ENCODE data around the gene DCLK1.

The DCLK1 gene

GRCh38 chr13:35743165-35743564 lies 388.0 kb downstream of the DCLK1 start:
- TF ChIP-seq TAF1 (IDR thresholded peaks at IDR 0.05; ENCODE audit: borderline replicate concordance, insufficient read depth, low read length), result no peak
- TF ChIP-seq POLR2AphosphoS5 (IDR thresholded peaks at IDR 0.05; ENCODE audit: low read depth, low read length), result no peak
- TF ChIP-seq SIN3A (IDR thresholded peaks at IDR 0.05; ENCODE audit: borderline replicate concordance, insufficient read depth, low read length), result no peak
- no peak for TF ChIP-seq REST (IDR thresholded peaks at IDR 0.05; ENCODE audit: insufficient read depth in 1 of 2, low read depth in 2 of 2, low read length in 2 of 2)
- TF ChIP-seq FOXP2 (optimal IDR thresholded peaks at IDR 0.05; ENCODE audit: borderline replicate concordance, extremely low read depth, extremely low read length, insufficient read depth), result no peak

GRCh38 chr13:35741657-35742056 lies 389.5 kb downstream of the DCLK1 start:
- no peak for TF ChIP-seq REST (IDR thresholded peaks at IDR 0.05; ENCODE audit: insufficient read depth in 1 of 2, low read depth in 2 of 2, low read length in 2 of 2)
- no peak for TF ChIP-seq POLR2AphosphoS5 (IDR thresholded peaks at IDR 0.05; ENCODE audit: low read depth, low read length)
- no peak for TF ChIP-seq FOXP2 (optimal IDR thresholded peaks at IDR 0.05; ENCODE audit: borderline replicate concordance, extremely low read depth, extremely low read length, insufficient read depth)
- TF ChIP-seq TAF1 (IDR thresholded peaks at IDR 0.05; ENCODE audit: borderline replicate concordance, insufficient read depth, low read length), result no peak
- TF ChIP-seq SIN3A (IDR thresholded peaks at IDR 0.05; ENCODE audit: borderline replicate concordance, insufficient read depth, low read length), result no peak

GRCh38 chr13:35736876-35737275 lies 394.3 kb downstream of the DCLK1 start:
- TF ChIP-seq FOXP2 (optimal IDR thresholded peaks at IDR 0.05; ENCODE audit: borderline replicate concordance, extremely low read depth, extremely low read length, insufficient read depth) (no peak), SIN3A (IDR thresholded peaks at IDR 0.05; ENCODE audit: borderline replicate concordance, insufficient read depth, low read length) (no peak), REST (IDR thresholded peaks at IDR 0.05; ENCODE audit: insufficient read depth in 1 of 2, low read depth in 2 of 2, low read length in 2 of 2) (no peak), POLR2AphosphoS5 (IDR thresholded peaks at IDR 0.05; ENCODE audit: low read depth, low read length) (no peak)

GRCh38 chr13:35733827-35734226 lies 397.4 kb downstream of the DCLK1 start:
- no peak for TF ChIP-seq REST (IDR thresholded peaks at IDR 0.05; ENCODE audit: insufficient read depth in 1 of 2, low read depth in 2 of 2, low read length in 2 of 2)
- no peak for TF ChIP-seq POLR2AphosphoS5 (IDR thresholded peaks at IDR 0.05; ENCODE audit: low read depth, low read length)
- no peak for TF ChIP-seq SIN3A (IDR thresholded peaks at IDR 0.05; ENCODE audit: borderline replicate concordance, insufficient read depth, low read length)
- no peak for TF ChIP-seq TAF1 (IDR thresholded peaks at IDR 0.05; ENCODE audit: borderline replicate concordance, insufficient read depth, low read length)
- TF ChIP-seq FOXP2 (optimal IDR thresholded peaks at IDR 0.05; ENCODE audit: borderline replicate concordance, extremely low read depth, extremely low read length, insufficient read depth), result no peak

GRCh38 chr13:35732565-35732964 lies 398.6 kb downstream of the DCLK1 start:
- TF ChIP-seq TAF1 (IDR thresholded peaks at IDR 0.05; ENCODE audit: borderline replicate concordance, insufficient read depth, low read length) (no peak), POLR2AphosphoS5 (IDR thresholded peaks at IDR 0.05; ENCODE audit: low read depth, low read length) (no peak), SIN3A (IDR thresholded peaks at IDR 0.05; ENCODE audit: borderline replicate concordance, insufficient read depth, low read length) (no peak), REST (IDR thresholded peaks at IDR 0.05; ENCODE audit: insufficient read depth in 1 of 2, low read depth in 2 of 2, low read length in 2 of 2) (no peak), FOXP2 (optimal IDR thresholded peaks at IDR 0.05; ENCODE audit: borderline replicate concordance, extremely low read depth, extremely low read length, insufficient read depth) (no peak)
